ENCODE measurements around the gene SLTM.

- TF ChIP-seq CTCF (IDR thresholded peaks at IDR 0.05) (no peak), ZFX (IDR thresholded peaks at IDR 0.05; ENCODE audit: borderline replicate concordance) (no peak)
Measured at GRCh38 chr15:58983261-58983660, 49.8 kb upstream of the SLTM start.

All from 22Rv1 (cell line).